GM21723 (cell line): Measurements from ENCODE around the gene CD302.
A peak's percentile ranks its signal among the peaks of the same experiment; 100 is the strongest.
"Not testable (repeated sequence)": the region's sequence is repeated elsewhere in the genome, so short reads cannot be mapped to it uniquely, and the experiment has no call there.

ENCODE experiments used
- ATAC-seq: cut with Tn5 transposase; IDR thresholded peaks from one replicate; pipeline ENCODE4 v1.9.1; 2021; ENCODE audit warnings: mild to moderate bottlenecking, moderate library complexity; ENCODE audit not compliant: unreplicated experiment

CD302 gene, protein sequence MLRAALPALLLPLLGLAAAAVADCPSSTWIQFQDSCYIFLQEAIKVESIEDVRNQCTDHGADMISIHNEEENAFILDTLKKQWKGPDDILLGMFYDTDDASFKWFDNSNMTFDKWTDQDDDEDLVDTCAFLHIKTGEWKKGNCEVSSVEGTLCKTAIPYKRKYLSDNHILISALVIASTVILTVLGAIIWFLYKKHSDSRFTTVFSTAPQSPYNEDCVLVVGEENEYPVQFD

DNA sequence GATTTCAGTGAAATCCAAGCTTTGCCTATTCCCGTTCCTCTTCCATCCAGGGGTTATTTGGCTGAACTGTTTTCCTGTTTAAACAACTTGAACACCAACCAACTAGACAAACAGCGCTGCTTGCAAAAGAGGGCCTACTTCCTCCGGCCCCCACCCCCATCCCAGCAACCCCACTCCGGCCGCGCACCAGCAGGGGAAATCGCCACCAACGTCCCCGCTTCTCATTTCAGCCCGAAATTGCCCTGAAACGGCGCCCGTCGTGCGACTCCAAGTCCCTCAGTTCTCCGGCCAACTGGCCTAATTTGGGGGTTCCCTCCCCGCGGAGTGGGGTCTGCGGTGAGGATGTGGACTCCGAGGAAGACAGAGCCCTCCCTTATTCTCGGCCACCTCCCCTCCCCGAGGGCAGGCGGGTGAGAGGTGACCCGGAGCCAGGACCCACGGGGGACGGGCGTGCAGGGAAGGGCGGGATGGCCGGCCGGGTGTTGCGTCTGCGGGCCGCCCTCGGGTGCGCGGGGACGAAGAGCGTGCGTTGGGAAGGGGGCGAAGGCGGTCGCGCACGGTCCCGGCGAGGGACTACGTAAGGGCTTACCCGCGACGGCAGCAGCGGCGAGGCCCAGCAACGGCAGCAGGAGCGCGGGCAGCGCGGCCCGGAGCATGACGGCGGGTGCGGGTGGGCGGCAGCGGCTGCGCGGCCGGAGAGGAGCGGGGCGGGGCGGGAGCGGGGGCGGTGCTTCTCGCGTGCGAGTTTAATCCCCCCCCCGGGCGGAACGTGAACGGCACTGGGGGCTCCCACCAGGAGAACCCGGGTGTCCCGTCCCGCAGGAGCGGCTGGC is at the start of gene CD302:
Gene CD302, minus strand, starts transcription at position 666 of the 833 bp plus-strand sequence. Its CDS starts 10 bp downstream, at position 656.
- ATAC-seq = peak; percentile 80

DNA sequence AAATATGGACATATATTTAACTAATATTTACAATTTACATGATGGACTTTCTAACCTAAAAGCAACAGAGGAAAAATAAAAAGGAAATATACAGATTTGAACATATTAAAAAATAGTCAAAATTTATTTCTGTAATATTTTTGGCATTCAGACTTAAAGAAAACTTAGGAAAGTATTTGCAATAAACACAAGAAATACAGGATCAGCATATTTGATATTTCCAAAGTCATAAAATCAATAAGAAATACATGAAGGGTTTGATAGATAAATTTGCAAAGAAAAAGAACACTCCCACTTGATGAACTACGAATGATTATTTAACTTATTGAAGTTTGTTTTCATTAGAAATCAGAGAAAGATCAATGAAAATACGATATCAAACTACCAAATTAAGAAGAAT is 48.6 kb upstream of the CD302 start:
- no peak for ATAC-seq

DNA sequence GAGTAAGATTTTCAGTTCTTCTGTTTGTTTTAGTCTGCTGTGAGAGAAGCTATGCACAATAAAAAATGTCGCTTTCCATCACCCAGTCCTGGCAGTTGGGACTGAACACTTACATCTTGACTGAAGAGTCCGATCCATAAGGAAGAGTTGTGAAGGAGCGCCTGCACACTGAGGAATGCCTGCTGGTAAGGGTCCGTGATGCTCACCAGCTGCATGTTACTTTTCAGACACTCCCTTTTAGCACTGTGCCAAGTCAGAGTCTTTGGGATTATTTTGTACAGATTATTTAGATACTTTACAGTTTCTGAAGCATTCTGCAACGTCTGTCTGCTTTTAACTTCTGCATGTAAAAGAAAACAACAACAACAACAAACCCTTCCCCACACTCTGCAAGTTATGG is 42.6 kb upstream of the CD302 start:
- no peak for ATAC-seq

DNA sequence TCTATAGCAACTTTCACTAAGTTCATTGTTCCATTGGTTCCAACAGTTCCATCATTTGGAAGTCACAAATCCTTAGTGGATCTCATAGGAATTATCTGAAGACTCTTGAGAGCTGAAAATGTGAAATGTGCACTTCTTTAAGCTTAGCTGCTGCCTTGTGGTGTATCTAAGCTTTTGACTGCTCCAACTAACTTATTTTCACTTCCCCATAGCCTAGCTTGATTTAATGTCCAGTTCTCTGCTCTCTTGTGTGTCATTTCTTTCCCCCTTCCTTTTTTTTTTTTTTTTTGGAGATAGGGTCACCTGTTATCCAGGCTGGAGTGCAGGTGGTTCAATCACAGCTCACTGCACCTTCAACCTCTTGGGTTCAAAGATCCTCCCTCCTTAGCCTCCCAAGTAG is 34.9 kb upstream of the CD302 start:
- no peak for ATAC-seq

DNA sequence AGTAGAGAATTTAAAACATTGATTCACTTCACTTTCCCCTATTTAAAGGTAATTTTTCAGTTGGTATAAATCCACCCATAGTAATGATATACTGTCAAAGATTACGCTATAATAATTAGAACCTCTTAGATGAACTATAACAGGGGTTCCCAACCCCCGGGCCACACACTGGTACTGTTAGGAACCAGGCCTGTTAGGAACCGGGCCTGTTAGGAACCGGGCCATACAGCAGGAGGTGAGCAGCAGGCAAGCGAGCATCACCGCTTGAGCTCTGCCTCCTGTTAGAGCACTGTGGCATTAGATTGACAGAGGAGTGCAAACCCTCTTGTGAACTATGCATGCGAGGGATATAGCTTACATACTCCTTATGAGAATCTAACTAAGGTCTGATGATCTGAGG is 34.0 kb upstream of the CD302 start:
- ATAC-seq = no peak

DNA sequence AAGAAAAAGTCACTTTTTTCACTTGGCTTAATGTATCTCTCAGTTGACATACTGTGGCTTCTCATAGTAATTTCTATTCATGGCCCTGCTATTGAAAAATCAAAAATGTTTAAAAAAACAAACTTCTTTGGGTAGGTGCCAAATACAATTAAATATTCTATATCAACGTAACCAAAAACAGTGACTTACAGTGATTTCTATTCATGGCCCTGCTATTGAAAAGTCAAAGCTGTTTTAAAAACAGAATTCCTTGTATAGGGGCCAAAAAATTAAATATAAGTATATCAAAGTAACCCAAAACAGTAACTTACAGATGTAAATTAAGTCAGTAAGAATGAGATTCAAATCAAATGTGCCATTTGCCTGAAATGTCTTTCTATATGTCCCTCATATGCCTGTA is 31.4 kb upstream of the CD302 start:
- no peak for ATAC-seq

DNA sequence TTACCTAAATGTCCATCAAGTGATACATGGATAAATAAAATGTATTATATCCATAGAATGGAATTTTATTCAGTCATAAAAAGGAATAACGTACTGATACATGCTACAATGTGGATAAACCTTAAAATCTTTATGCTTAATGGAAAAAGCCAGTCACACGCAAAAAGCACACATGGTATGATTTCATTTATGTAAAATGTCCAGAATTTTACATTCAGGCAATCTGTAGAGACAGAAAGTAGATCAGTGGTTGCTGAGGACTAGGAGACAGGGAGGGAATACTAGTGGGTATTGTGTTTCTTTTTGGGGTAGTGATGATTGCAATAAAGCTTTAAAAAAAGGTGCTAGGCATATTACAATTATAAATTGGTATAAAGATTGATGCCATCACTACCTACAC is 30.7 kb upstream of the CD302 start:
- ATAC-seq = no peak

DNA sequence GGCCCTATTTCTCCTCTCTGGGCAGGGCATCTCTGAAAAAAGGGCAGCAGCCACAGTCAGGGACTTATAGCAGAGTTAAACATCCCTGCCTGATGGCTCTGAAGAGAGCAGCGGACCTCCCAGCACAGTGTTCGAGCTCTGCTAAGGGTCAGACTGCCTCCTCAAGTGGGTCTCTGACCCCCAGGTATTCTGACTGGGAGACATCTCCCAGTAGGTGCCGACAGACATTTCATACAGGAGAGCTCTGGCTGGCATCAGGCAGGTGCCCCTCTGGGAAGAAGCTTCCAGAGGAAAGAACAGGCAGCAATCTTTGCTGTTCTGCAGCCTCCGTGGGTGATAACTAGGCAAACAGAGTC is 24.4 kb upstream of the CD302 start:
- not testable (repeated sequence) for ATAC-seq

DNA sequence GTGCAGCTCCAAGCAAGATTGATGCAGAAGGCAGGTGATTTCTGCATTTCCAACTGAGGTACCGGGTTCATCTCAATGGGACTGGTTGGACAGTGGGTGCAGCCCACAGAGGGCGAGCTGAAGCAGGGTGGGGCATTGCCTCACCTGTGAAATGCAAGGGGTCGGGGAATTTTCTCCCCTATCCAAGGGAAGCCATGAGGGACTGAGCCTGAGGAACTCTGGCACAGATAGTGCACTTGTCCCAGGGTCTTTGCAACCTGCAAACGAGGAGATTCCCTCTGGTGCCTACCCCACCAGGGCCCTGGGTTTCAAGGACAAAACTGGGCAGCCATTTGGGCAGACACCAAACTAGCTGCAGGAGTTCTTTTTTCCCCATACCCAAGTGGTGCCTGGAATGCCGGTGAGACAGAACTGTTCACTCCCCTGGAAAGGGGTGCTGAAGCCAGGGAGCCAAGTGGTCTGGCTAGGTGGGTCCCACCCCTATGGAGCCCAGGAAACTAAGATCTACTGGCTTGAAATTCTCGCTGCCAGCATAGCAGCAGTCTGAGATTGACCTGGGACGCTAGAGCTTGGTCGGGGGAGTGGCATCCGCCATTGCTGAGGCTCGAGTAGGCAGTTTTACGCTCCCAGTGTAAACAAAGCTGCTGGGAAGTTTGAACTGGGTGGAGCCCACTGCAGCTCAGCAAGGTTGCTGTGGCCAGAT is 23.9 kb upstream of the CD302 start:
- ATAC-seq = not testable (repeated sequence)

DNA sequence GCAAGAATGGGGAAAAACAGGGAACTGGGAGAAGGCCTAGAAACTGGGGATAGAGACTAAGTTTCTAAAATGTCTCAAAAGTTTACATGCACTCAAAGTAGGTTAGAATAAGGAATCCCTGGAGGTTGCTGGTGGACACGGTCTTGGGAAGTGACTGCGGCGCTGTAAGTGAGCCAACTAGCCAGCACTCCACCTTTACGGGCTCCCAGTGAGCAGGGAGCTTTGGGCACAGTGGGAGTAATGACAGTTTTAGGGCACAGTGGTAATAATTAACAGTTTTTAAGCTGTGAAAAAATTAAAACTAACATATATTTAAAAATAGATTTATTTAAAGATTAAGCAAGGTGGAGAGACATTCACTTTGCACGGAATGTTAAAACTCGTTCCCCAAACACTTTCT is 20.9 kb upstream of the CD302 start:
- no peak for ATAC-seq

DNA sequence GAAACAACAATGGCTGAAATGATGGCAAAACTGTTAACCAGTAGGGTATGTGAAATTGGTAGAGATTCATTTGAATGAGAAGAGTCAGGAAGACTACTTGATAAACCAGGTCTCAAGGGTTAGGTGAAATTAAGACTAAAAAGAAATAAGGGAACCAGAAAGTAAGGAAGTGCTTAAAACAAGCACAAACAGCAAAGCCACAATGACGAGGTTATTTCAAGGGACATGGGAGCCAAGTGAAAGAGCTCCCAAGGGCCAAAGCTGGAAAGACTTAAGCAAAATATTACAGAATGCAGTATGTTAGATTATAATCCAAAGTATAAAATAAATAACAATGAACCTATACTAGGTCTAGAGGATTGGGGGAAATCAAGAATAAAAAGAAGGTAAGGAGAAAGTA is 19.3 kb upstream of the CD302 start:
- ATAC-seq = no peak

DNA sequence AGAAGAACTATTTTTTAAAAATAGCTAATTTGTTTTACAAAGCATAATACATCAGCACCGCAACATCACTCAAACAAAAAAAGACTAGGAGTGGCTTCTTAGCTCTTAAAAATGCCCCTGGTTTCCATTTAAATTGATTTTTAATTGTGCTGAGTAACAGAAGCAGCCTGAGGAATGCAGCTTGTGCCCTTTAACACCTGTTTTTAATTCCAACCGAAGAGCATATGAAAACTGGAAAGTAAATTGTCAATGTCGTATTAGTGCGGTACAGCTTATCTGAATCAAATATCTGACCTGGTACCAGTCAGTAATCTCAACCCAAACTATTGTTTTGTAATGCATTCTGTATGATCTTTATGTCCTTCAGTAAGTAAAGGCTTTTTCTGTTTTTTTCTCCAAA is 13.2 kb upstream of the CD302 start:
- no peak for ATAC-seq

DNA sequence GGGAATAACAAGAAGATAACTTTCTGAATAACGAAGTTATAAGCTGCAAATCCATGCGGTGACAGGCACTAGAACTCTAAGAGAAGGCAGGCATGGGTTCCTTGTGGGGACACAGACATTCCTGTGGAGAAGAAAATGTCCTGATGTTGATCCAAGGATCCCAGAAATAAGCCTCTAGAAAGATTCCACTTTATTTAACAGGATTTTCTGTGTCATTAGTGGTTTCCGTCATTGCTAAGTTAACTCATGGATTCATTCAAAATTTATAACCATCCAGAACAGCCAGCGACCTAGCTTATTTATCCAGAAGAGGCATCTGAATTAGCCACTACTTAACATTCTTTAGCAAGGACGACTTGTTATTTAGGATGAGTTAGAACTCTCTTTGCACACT is 10.0 kb upstream of the CD302 start:
- ATAC-seq = no peak

DNA sequence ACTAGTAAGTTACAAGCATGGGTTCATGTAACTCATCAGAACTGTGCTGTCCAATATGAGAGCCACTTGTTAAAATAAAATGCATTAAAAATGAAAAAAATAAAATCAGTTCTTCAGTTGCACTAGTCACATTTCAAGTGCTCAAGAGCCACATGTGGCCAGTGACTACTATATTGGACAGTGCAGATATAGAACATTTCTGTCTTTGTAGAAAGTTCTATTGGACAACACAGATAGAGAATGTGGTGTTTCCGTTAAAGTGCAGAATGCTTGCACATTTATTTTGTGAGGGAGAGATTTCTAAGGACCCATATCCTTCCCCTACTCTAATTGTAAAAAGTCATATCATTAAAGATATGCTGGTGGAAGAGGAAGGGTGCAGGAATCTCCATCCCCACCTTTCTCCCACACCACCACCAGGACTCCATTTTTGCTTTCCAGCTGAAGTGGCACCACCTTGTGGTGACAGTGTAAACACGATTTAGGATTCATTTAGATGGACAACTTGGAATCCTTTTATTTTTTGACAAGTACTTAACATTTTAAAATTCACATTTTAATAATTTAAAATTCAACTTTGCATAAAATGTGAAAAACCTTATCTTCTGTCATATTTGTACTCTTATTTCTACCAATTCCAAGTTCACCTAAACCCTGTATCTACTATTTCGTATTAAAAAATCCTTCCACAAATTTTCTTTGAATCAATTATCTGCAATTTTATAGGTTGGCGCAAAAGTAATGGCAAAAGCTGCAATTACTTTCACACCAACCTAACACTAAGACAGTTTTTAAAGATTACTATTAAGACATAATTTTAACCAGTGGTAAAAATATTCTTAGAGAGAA is 9.4 kb upstream of the CD302 start:
- ATAC-seq = no peak

DNA sequence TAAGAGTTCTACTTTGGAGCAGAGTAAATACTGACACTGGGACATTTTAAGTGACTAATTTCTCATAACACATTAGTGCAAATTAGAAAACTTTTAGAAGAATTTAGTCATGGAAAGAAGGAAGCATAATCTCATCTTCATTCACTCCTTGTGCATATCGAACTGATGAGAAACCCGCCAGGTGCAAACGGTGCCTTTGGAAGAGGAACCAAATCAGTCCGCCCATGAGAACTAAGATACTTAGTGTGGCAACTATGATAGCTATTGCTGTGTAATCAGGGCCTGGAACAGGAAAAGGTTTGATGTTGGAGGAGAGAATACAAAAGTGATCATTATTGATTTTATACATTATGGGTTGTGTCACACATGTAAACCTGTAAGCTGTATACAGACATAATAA is 6.9 kb upstream of the CD302 start:
- ATAC-seq = no peak

DNA sequence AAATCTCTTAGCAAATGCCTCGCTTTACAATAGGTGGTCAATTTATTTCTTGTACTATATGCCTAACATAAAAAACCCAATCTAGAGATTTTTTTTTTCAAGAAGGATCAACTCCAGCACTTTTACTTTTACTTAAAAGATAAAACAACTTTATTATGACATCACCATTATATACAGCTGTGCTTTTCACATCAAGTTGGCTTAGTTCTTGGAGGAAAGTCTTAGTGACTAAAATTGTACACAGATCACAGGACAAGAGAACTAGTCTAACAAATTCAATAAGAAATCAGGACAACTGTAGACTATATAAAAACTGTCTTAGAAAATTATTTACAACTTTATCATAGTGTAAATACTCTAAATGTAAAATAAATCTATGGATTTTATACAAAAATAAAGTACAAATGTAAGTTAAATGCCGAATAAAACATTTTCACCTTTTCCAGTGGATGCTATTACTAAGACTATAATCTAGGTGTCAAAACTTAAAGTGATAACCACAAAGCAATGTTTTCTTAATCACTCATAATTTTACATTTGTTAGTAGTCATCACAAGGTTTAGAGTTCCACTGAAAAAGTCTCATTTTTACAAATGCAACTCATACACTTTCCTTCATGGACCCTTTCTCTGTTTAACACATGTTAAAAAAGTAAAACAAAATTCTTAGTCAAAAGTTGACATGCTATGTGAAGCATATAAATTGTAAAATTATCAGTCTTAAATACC is 5.4 kb upstream of the CD302 start:
- ATAC-seq = no peak

DNA sequence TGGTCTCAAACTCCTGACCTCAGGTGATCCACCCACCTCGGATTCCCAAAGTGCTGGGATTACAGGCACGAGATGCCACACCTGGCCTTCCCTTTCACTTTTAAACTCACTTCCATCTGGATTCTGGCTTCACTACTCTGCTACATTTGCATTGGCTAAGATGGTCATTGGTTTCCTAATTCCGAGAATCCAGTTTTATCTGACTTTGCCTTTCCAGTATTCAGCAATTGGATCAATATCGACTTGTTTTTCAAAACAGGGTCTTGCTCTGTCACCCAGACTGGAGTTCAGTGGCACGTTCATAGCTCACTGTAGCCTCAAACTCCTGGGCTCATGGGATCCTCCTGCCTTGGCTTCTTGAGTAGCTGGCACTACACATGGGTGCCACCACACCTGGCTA is 4.7 kb upstream of the CD302 start:
- no peak for ATAC-seq

DNA sequence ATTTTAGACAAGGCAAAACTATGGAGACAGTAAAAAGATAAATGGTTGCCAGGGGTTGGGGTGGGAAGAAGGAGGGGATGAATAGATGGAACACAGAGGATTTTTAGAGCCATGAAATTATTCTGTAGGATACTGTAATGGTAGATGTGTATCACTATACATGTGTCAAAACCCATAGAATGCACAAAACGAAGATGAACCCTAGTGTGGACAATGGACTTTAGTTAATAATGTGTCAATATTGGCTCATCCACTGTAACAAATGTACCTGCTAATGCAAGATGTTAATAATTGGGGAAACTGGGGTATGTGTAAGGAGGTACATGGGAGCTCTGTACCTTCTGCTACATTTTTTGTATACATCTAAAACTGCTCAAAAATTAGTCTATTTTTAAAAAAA is 1.8 kb upstream of the CD302 start:
- ATAC-seq = no peak

DNA sequence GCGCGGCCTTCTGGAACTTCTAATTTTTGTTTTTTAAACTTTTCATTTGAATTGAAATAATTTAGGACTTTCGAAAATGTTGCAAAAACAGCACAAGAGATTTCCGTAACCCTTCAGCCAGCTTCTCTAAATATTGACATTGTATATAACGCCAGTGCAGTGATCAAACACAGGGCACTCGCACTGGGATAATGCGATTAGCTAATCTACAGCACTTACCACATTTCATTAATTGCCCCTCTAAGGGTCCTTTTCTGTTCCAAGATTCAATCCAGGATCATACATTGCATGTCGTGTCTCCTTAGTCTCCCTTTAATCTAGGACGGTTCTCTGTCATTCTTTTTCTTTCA is 343 bp upstream of the CD302 start:
- peak; percentile 13 for ATAC-seq

DNA sequence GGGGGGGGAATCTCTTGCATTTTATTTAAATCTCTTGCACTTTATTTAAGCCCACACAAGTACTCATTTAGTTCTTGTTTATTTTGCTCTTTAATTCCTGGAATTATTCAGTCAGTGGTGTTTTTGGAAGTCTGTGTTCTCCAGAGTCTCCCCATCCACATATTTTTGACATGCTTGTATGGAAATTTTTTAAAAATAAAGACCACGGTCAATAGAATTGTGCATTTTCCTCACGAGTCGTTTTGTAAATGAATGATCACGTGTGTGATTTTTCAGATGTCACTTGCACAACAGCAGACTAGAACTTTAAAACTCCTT is 824 bp downstream of the CD302 start:
- ATAC-seq = no peak
